HG03520 (cell line): ENCODE results near the gene FAM181B.
"Not testable (repeated sequence)": the region's sequence is repeated elsewhere in the genome, so short reads cannot be mapped to it uniquely, and the experiment has no call there.

Source experiments
- ATAC-seq: cut with Tn5 transposase; IDR thresholded peaks from one replicate; pipeline ENCODE4 v1.9.1; 2021; ENCODE audit warnings: mild to moderate bottlenecking, moderate library complexity; ENCODE audit not compliant: unreplicated experiment

The FAM181B gene

GRCh38 chr11:82732734-82733443, 775 bp downstream of the FAM181B start:
- no peak for ATAC-seq

- no peak for ATAC-seq
Observed at GRCh38 chr11:82732348-82732733, 1.3 kb downstream of the FAM181B start.

DNA sequence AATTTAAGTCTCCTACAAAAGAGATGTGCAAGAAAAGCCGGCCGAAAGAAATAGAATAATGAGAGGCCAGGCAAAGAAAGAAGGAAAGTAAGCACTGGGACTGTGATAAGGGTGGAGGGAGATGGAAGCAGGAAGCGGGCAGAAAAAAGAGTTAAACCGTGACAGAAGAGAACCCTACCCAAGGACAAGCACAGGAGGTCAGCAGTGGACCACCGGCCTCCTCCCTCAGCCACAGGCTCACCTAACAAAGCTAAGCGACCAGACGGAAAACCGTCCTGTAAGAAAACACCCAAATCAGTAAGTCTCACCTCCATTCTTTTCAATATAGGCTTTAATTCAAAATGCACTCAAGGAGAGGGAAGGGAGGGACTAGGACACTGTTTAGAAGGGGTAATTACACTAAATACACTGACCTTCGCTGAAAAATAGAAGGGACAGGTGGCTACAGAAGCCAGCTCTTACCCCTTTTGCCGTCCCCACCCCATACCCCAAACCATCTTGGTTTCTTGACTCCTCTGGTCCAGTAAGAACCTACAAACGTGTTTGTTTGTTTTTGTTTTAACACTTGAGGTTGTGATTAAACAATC, 1.9 kb downstream of the FAM181B start:
- ATAC-seq: no peak

- ATAC-seq: no peak
Observed at GRCh38 chr11:82730754-82731153, 2.9 kb downstream of the FAM181B start.

- ATAC-seq: no peak
Observed at GRCh38 chr11:82730286-82730685, 3.4 kb downstream of the FAM181B start.

GRCh38 chr11:82724026-82724425, 9.6 kb downstream of the FAM181B start:
- ATAC-seq: no peak

DNA sequence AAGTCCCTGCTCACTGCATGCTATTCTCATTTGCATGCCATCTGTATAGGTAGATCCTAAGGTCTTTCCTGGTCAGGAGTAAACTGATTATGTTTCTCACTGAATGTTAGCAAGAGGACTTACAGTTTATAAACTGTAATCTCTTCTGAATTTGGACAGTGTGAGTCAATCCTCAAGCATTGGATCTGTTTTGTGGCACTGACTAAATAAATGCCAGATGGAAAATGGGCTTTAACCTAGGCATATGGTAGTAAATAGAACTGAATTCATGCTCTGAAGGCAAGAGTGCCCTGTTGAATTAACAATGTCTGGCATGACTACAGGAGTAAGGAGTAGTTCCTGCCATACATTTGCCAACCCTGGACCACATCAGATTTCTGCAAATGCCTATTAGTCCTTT, 11.4 kb downstream of the FAM181B start:
- ATAC-seq: no peak

- ATAC-seq: no peak
Observed at GRCh38 chr11:82720267-82721065, 13.2 kb downstream of the FAM181B start.

GRCh38 chr11:82719361-82720105, 14.1 kb downstream of the FAM181B start:
- ATAC-seq: no peak

DNA sequence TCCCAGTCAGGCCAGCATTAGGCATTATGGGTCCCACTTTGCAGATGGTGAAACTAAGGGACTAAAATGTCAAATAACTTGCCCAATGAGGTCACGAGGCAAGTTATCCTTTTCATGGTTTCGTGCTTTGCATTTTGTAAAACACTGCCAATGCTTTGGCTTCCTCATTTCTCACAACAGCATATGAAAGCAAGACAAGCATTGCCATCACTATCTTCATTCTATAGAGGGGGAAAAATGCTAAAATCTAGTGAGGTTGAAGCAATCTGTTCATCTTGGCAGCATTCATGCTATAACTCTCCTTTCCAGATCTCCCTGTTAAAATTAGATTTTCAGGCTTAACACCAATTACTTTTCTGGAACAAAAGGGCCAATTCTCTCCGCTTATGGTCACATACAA, 14.8 kb downstream of the FAM181B start:
- no peak for ATAC-seq

GRCh38 chr11:82718307-82718706, 15.4 kb downstream of the FAM181B start:
- peak; percentile 47 for ATAC-seq

- ATAC-seq: no peak
Observed at GRCh38 chr11:82714346-82715174, 19.1 kb downstream of the FAM181B start.

GRCh38 chr11:82711648-82712047, 22.0 kb downstream of the FAM181B start:
- ATAC-seq: no peak

GRCh38 chr11:82703796-82704195, 29.9 kb downstream of the FAM181B start:
- ATAC-seq: no peak

- no peak for ATAC-seq
Observed at GRCh38 chr11:82703226-82703625, 30.4 kb downstream of the FAM181B start.

GRCh38 chr11:82701847-82702520, 31.7 kb downstream of the FAM181B start:
- peak; percentile 65 for ATAC-seq

- no peak for ATAC-seq
Observed at GRCh38 chr11:82698576-82699352, 34.9 kb downstream of the FAM181B start.

DNA sequence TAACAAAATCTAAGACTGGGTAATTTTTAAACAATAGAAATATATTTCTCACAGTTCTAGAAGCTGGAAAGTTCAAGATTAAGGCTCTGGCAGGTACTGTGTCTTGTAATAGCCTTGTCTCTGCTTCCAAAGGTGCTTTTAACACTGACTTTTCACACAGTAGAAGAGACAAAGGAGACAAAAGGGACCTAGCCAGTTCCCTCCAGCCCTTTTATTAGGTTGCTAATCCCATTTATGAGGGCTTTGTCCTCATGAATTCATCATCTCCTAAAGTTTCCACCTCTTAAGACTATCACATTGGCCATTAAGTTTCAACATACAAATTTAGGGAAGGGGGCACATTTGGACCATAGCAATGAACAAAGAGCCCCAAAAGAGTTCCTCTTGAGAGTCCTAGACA, 40.7 kb downstream of the FAM181B start:
- no peak for ATAC-seq

DNA sequence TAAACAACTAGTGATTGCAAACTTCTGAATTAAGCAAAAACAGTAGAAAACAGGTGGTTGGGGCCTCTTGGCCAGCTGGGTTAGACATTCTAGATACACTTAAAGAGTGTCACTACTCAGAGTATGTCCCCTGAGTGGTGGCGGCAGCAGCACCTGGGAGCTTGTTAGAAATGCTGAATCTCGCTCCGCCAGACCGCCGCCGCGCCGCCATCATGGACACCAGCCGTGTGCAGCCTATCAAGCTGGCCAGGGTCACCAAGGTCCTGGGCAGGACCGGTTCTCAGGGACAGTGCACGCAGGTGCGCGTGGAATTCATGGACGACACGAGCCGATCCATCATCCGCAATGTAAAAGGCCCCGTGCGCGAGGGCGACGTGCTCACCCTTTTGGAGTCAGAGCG, 44.3 kb downstream of the FAM181B start:
- ATAC-seq: not testable (repeated sequence)
